Lower leg skin (tissue), 3 donors: ENCODE results near the gene COMP.

Experiments
- CTCF ChIP-seq, 3 donors: fragments of 450-650 bp; IDR thresholded peaks; one replicate each; pipeline ENCODE4 v1.5.1; 2016; ENCODE audit warnings: antibody characterized with exemption in 3 of 3, mild to moderate bottlenecking in 3 of 3, moderate library complexity in 2 of 3
- POLR2A ChIP-seq, 2 donors: fragments of 450-650 bp; IDR thresholded peaks; one replicate each; pipeline ENCODE4 v1.6.1; 2016 to 2017; ENCODE audit warnings: antibody characterized with exemption in 2 of 2, mild to moderate bottlenecking in 1 of 2, moderate library complexity in 1 of 2

- TF ChIP-seq CTCF (IDR thresholded peaks at IDR 0.05) (no peak), POLR2A (IDR thresholded peaks at IDR 0.05) (peak in 1 of 2 donors; percentile 73)
Observed at GRCh38 chr19:18831524-18832305, 40.6 kb upstream of the COMP start, which contains the start of gene UPF1.
